Activated T-helper 2 cell treated with anti-CD3 and anti-CD28 coated beads, Interferon-gamma antibody, Interleukin-2, Interleukin-4, amounts not matched to agents 10 μg/mL and 5 μg/mL and 100 μg/mL, durations not matched to agents 14 hours and 24 hours and 36 hours (primary cell): Measurements from ENCODE around the gene PILRB. TPM values are rescaled to one million over a fixed set of nuclear protein-coding genes. Genes with fewer than 3 reads are reported as not detected.
"Not testable (repeated sequence)": the region's sequence is repeated elsewhere in the genome, so short reads cannot be mapped to it uniquely, and the experiment has no call there.

ENCODE experiments used
- DNase-seq: peaks from one replicate; pipeline ENCODE4 v3.0.0; 2021; ENCODE audit warnings: low spot score
- H3K27ac Mint-ChIP-seq: one replicate; pipeline ENCODE4 v1.8.0; 2021; ENCODE audit warnings: mixed read lengths
- H3K27me3 Mint-ChIP-seq: one replicate; pipeline ENCODE4 v1.8.0; 2021; ENCODE audit warnings: low read depth, mixed read lengths
- H3K36me3 Mint-ChIP-seq: one replicate; pipeline ENCODE4 v1.8.0; 2021; ENCODE audit warnings: low read depth, mixed read lengths
- H3K4me1 Mint-ChIP-seq: one replicate; pipeline ENCODE4 v1.8.0; 2021; ENCODE audit warnings: low read depth, mixed read lengths
- H3K4me3 Mint-ChIP-seq: one replicate; pipeline ENCODE4 v1.8.0; 2021; ENCODE audit warnings: low read depth, mild to moderate bottlenecking, moderate library complexity, mixed read lengths
- H3K9me3 Mint-ChIP-seq: one replicate; pipeline ENCODE4 v1.8.0; 2021; ENCODE audit warnings: mixed read lengths
- intact Hi-C: fragments of 100-400 bp; cut with micrococcal nuclease; formaldehyde crosslinking; loops from one replicate; pipeline ENCODE4 v1.15.1; 2023
- total RNA-seq: library from RNA; stranded (reverse); gene quantifications from 2 replicates; pipeline ENCODE4 v1.2.3, GENCODE V29; 2022

Gene PILRB
- total RNA-seq, 1 donor from 2014 or later, result 86.2 TPM

DNA sequence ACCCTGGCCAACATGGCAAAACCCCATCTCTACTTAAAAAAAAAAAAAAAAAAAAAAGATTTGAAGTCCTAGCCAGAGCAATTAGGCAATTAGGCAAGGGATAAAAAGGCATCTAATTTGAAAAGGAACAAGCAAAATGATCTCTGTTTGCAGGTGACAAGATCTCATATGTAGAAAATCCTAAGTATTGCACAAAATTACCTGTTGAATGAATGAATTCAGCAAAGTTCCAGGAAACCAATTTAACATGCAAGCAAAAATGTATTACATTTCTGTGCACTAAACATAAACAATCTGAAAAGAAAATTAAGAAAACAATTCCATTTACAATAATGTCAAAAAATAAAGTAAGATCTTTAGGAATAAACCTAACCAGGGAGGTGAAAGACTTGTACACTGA lies 5.2 kb downstream of the PILRB start:
- Mint-ChIP-seq H3K36me3 (peaks cover 83% of the 10 kb centered on the region), H3K27ac (no peak overlapping the region), H3K27me3 (no peaks in the 10 kb centered on the region), H3K4me3 (no peak overlapping the region), H3K9me3 (no peaks in the 10 kb centered on the region), H3K4me1 (peaks cover 23% of the 10 kb centered on the region)
- DNase-seq, result no peak
- intact Hi-C loops, result no loop called here

DNA sequence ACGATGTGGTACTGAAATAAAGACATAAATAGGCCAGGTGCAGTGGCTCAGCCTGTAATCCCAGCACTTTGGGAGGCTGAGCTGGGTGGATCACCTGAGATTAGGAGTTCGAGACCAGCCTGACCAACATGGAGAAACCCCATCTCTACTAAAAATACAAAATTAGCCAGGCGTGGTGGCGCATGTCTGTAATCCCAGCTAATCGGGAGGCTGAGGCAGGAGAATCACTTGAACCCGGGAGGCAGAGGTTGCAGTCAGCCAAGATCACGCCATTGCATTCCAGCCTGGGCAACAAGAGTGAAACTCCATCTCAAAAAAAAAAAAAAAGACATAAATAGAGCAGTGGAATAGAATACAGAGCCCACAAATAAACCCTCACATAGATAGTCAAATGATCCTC lies 5.9 kb downstream of the PILRB start:
- intact Hi-C loops, H3K9me3 Mint-ChIP-seq: not testable (repeated sequence)
- H3K36me3 Mint-ChIP-seq, result peaks cover 85% of the 10 kb centered on the region

DNA sequence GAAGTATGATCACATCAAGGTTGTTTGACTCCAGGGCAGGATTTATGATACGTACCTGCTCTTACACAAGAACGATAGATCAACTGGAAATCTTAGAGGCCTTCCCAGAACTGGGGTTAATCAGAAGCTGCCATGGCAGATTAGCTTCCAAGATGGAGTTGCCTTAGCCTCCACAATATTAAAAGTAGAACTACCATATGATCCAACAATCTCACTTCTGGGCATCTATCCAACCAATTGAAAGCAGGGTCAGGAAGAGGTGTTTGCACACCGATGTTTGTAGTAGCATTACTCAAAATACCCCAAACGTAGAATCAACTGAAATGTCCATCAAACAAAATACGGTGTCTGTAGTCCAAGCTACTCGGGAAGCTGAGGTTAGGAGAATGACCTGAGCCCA lies 6.6 kb downstream of the PILRB start:
- H3K4me1 Mint-ChIP-seq, result peaks cover 23% of the 10 kb centered on the region
- no peak for DNase-seq
- no peaks in the 10 kb centered on the region for H3K9me3 Mint-ChIP-seq
- H3K27ac Mint-ChIP-seq, result peak overlapping the region; percentile 63
- peaks cover 82% of the 10 kb centered on the region for H3K36me3 Mint-ChIP-seq
- intact Hi-C loops, result no loop called here
- no peaks in the 10 kb centered on the region for H3K27me3 Mint-ChIP-seq
- H3K4me3 Mint-ChIP-seq, result no peak overlapping the region

More for the DNA sequence above, 5.9 kb downstream of the PILRB start:
- H3K4me1 Mint-ChIP-seq, result peaks cover 23% of the 10 kb centered on the region
- not testable (repeated sequence) for H3K4me3 Mint-ChIP-seq, H3K27me3 Mint-ChIP-seq, DNase-seq
- H3K27ac Mint-ChIP-seq, result peak overlapping the region; percentile 63

DNA sequence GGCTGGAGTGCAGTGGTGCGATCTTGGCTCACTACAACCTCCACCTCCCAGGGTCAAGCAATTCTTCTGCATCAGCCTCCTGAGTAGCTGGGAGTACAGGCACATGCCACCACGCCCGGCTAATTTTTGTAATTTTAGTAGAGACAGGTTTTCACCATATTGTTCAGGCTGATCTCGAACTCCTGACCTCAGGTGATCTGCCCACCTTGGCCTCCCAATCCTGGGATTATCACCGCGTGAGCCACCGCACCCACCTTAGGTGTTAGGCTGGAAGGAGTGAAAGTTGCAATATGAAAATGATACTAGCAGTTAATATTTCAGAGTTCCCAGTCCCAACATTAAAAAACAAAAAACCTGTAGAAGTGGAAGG lies 8.1 kb downstream of the PILRB start:
- intact Hi-C loops, result loop anchor here (1.0 kb wide), 1 partner anchor 30 kb away; no protein-coding TSS in a partner anchor
- H3K36me3 Mint-ChIP-seq, result peaks cover 72% of the 10 kb centered on the region

DNA sequence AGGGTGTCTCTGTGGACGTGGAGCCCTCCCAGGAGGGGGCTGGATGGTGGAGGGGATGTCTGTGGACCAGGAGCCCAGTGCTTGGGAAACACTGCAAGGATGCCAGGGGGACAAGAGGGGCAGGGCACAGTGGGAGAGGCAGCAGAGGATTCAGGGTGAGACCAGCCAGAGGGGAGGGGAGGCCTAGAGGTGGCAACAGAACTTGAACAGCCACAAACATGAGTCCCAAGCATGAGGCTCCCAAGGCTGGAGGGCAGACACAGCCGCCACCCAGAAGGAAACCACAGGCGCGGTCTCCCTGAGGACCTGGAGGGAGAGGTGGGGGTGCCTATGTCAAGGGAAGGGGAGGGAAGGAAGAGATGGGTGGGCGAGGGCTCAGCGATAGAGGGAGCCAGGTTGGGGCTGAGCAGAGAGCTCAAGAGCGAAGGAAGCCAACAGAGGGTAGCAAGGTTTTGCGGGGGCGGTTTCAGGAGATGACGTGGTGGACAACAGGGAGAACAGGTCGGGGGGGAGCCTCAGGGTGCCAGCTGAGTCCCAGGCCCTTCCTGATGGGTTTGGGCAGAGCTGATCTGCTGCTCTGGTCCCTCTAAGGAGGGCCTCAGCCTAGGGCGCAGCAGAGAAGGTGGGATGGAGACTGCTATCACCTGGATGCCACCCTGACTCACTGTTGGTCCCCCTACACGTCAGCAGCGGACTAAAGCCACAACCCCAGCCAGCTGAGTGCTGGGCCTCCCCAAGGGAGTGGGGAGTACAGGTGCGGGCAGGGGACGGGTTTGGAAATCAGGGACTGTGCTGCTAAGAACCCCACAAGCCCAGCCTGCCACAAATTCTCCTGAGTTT lies 8.7 kb downstream of the PILRB start:
- Mint-ChIP-seq H3K27me3 (no peaks in the 10 kb centered on the region), H3K9me3 (no peaks in the 10 kb centered on the region), H3K4me3 (no peak overlapping the region), H3K27ac (peak overlapping the region; percentile 71), H3K4me1 (peaks cover 23% of the 10 kb centered on the region), H3K36me3 (peaks cover 65% of the 10 kb centered on the region)
- DNase-seq, result no peak
- intact Hi-C loops, result no loop called here

More for the DNA sequence above, 8.1 kb downstream of the PILRB start:
- not testable (repeated sequence) for H3K4me3 Mint-ChIP-seq, H3K27me3 Mint-ChIP-seq, H3K9me3 Mint-ChIP-seq, DNase-seq
- Mint-ChIP-seq H3K27ac (peak overlapping the region; percentile 71), H3K4me1 (peaks cover 23% of the 10 kb centered on the region)

DNA sequence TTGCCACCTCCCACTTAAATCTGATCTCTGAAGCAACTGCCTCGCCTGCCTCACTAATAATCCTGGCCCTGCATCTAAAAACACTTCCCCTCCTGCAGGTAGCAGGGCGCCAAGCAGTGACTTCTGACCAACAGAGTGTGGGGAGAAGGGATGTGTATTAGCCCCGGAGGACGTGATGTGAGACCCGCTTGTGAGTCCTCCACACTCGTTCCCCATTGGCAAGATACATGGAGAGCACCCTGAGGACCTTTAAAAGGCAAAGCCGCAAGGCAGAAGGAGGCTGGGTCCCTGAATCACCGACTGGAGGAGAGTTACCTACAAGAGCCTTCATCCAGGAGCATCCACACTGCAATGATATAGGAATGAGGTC lies 9.3 kb downstream of the PILRB start:
- peaks cover 26% of the 10 kb centered on the region for H3K4me1 Mint-ChIP-seq
- intact Hi-C loops, result no loop called here
- H3K27ac Mint-ChIP-seq, result no peak overlapping the region
- DNase-seq, result no peak
- H3K36me3 Mint-ChIP-seq, result peaks cover 59% of the 10 kb centered on the region
- no peak overlapping the region for H3K4me3 Mint-ChIP-seq
- H3K27me3 Mint-ChIP-seq, result no peaks in the 10 kb centered on the region
- no peaks in the 10 kb centered on the region for H3K9me3 Mint-ChIP-seq

DNA sequence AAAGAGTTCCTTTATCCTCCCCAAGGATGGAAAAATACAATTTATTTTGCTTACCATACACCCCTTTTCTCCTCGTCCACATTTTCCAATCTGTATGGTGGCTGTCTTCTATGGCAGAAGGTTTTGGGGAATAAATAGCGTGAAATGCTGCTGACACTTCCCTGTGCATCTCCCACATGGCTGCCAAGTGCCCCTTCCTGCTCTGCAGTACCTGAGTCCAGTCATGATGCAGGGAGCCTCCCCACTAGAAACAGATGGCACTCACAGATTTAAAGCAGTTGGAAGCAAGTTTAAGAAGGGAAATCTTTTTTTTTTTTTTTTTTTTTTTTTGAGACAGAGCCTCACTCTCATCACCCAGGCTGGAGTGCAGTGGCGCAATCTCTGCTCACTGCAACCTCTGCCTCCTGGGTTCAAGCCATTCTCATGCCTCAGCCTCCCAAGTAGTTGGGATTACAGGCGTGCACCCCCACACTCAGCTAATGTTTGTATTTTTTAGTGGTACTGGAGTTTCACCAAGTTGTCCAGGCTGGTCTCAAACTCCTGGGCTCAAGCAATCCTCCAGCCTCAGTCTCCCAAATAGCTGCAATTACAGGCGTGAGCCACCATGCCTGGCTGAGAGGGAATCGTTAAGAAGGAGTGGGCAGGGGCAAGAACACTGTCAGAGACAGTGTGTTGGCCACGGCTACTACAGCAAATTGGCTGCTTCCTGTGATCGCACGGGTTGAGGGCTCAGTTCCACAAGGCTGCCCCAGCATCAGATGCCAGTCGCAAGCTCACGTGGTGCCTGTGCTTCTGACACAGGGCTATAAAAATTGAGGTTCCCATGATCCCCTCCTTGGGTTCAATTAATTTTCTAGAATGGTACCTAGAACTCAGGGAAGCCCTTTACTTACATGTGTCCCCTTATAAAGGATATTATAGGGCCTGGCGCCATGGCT lies 10.0 kb downstream of the PILRB start:
- Mint-ChIP-seq H3K4me1 (peaks cover 28% of the 10 kb centered on the region), H3K9me3 (no peaks in the 10 kb centered on the region), H3K27me3 (no peaks in the 10 kb centered on the region), H3K27ac (no peak overlapping the region), H3K36me3 (peaks cover 52% of the 10 kb centered on the region), H3K4me3 (no peak overlapping the region)
- intact Hi-C loops, result no loop called here
- DNase-seq, result no peak

DNA sequence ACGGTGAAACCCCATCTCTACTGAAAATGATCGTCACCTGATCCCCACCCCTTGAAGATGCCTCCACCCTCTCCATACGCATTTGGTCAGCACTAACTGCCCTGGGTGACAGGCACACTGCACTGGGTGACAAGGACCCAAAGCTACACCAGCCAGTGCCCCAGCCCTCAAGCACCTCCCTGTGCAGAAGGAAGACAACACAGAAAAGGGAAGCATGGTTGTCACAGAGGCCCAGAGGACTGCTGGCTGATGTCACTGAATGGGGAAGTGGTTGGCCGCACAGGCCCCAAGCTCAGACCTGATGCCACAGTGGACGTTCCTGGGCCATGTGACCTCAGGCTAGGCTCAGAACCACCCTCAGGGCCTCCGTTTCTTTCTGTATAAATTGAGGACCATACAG lies 11.2 kb downstream of the PILRB start:
- H3K4me1 Mint-ChIP-seq, result peaks cover 28% of the 10 kb centered on the region
- H3K36me3 Mint-ChIP-seq, result peaks cover 41% of the 10 kb centered on the region

DNA sequence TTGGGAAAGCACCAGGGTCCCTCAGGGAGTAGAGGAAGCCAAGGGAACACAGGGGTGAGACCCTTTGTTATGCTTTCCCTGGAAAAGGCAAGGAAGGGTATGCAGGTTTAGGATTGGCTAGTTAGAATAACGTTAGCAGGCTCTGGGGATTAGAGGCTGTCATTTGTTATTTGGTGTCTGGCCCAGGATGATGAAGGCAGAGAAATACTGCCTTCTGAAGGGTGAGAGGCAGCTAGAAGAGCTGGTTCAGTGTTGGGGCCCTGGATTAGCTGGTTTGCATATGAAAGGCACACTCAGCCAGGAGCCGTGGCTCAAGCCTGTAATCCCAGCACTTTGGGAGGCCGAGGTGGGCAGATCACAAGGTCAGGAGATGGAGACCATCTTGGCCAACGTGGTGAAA lies 12.4 kb downstream of the PILRB start:
- Mint-ChIP-seq H3K4me3 (no peak overlapping the region), H3K4me1 (peaks cover 25% of the 10 kb centered on the region), H3K36me3 (peaks cover 31% of the 10 kb centered on the region), H3K9me3 (no peaks in the 10 kb centered on the region), H3K27me3 (no peaks in the 10 kb centered on the region), H3K27ac (no peak overlapping the region)
- no peak for DNase-seq
- intact Hi-C loops, result no loop called here

More for the DNA sequence above, 11.2 kb downstream of the PILRB start:
- intact Hi-C loops, result no loop called here
- no peaks in the 10 kb centered on the region for H3K9me3 Mint-ChIP-seq
- no peak overlapping the region for H3K27ac Mint-ChIP-seq
- H3K4me3 Mint-ChIP-seq, result no peak overlapping the region
- H3K27me3 Mint-ChIP-seq, result no peaks in the 10 kb centered on the region
- no peak for DNase-seq

DNA sequence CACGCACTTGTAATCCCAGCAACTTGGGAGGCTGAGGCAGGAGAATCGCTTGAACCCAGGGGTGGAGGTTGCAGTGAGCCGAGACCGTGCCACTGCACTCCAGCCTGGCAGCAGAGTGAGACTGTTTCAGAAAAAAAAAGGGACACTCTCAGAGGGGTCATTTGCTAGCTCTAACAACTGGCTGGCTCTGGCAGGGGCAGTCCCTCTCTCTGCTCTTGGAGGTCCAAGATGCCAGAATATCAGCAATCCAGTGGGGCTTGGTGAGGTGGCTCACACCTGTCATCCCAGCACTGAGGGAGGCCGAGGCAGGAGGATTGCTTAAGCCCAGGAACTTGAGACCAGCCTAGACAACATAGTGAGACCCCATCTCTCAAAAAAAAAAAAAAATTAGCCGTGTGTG lies 12.8 kb downstream of the PILRB start:
- Mint-ChIP-seq H3K27ac (no peak overlapping the region), H3K4me1 (peaks cover 21% of the 10 kb centered on the region), H3K9me3 (no peaks in the 10 kb centered on the region), H3K27me3 (no peaks in the 10 kb centered on the region), H3K4me3 (no peak overlapping the region), H3K36me3 (peaks cover 27% of the 10 kb centered on the region)
- DNase-seq, result no peak
- intact Hi-C loops, result no loop called here

DNA sequence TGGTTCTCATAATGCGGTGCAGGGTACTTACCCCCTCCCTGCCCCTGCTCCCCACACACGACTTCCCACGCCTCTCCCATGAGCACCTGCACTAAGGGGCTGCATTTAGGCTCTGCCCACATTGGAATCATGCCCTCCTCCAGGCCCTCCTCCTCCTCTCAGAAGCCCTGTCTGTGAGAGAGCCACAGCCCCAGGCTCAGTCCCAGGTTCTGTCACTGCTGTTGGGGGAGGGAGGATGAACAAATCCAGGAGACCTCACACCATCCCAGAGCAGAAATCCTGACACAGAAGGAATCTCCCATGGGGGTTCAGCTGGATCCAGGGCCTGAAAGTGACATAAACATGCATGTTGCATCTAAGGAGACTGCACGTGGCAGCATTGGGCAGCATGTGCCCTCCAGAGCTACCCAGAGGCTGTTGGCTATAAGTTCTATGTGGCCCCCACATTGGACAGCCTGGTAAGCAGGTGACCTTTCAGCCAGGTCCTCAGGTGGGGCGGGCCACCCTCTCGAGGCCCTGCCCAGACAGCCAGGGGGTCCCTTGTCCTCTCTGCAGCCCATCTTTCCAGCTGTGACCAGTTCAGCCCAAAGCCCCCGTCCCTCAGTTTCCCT lies 13.7 kb downstream of the PILRB start:
- Mint-ChIP-seq H3K36me3 (peaks cover 17% of the 10 kb centered on the region), H3K4me3 (no peak overlapping the region), H3K27me3 (no peaks in the 10 kb centered on the region), H3K4me1 (peaks cover 14% of the 10 kb centered on the region), H3K27ac (no peak overlapping the region), H3K9me3 (no peaks in the 10 kb centered on the region)
- no peak for DNase-seq
- intact Hi-C loops, result no loop called here

DNA sequence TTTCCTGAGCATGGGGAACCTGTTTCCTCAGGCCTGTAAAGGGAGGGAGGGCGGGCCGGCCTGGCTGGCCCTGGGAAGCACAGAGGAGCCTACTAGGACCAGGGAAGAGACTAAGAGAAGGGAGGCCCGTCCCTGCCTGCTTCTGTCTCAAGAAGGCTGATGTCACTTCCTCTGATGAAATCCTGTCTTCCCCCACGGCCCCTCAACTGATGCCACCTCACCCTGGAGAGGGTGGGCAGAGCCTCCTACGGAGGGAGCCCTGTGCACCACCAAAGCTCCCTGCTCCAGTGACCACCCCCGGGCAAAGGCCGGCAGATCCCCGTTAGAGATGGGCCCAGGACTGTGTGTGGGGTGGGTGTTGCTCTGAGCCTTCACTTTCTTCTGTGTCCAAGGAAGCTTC lies 14.3 kb downstream of the PILRB start:
- intact Hi-C loops, result no loop called here
- H3K4me3 Mint-ChIP-seq, result no peak overlapping the region
- no peak for DNase-seq
- H3K9me3 Mint-ChIP-seq, result no peaks in the 10 kb centered on the region
- peak overlapping the region; percentile 68 for H3K27ac Mint-ChIP-seq
- H3K27me3 Mint-ChIP-seq, result no peaks in the 10 kb centered on the region
- peaks cover 11% of the 10 kb centered on the region for H3K4me1 Mint-ChIP-seq
- peaks cover 14% of the 10 kb centered on the region for H3K36me3 Mint-ChIP-seq
